Measurements from ENCODE around the gene RND1.
"Not testable (repeated sequence)": the region's sequence is repeated elsewhere in the genome, so short reads cannot be mapped to it uniquely, and the experiment has no call there.

GRCh38 chr12:48873534-48873933 is 7.9 kb upstream of the RND1 start:
- TF ChIP-seq EP300, POLR2A (IDR thresholded peaks at IDR 0.05): not testable (repeated sequence)
- TF ChIP-seq, protein P1, sequence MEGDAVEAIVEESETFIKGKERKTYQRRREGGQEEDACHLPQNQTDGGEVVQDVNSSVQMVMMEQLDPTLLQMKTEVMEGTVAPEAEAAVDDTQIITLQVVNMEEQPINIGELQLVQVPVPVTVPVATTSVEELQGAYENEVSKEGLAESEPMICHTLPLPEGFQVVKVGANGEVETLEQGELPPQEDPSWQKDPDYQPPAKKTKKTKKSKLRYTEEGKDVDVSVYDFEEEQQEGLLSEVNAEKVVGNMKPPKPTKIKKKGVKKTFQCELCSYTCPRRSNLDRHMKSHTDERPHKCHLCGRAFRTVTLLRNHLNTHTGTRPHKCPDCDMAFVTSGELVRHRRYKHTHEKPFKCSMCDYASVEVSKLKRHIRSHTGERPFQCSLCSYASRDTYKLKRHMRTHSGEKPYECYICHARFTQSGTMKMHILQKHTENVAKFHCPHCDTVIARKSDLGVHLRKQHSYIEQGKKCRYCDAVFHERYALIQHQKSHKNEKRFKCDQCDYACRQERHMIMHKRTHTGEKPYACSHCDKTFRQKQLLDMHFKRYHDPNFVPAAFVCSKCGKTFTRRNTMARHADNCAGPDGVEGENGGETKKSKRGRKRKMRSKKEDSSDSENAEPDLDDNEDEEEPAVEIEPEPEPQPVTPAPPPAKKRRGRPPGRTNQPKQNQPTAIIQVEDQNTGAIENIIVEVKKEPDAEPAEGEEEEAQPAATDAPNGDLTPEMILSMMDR (IDR thresholded peaks at IDR 0.05) = not testable (repeated sequence)

All from tibial nerve (tissue), 4 donors.